NCI-H2196 (cell line): ENCODE measurements around the gene NR2E3.

Source experiments
- DNase-seq: peaks from one replicate; lab custom pipeline; 2025; ENCODE audit not compliant: unreplicated experiment; lab: John Stamatoyannopoulos, UW

NR2E3 gene

GRCh38 chr15:71810256-71811035, at the start of gene NR2E3:
NR2E3 (plus strand) TSS chr15:71810554; CDS start chr15:71810744, 190 bp downstream.
- DNase-seq: no peak

- DNase-seq: no peak
Observed at GRCh38 chr15:71760852-71761251, 49.5 kb upstream of the NR2E3 start.

GRCh38 chr15:71761649-71762048, 48.7 kb upstream of the NR2E3 start:
- DNase-seq: peak; percentile 5

GRCh38 chr15:71768184-71768583, 42.2 kb upstream of the NR2E3 start:
- DNase-seq: no peak

- DNase-seq: no peak
Observed at GRCh38 chr15:71773206-71773859, 37.0 kb upstream of the NR2E3 start.

- no peak for DNase-seq
Observed at GRCh38 chr15:71775856-71776255, 34.5 kb upstream of the NR2E3 start.

GRCh38 chr15:71776304-71776703, 34.0 kb upstream of the NR2E3 start:
- DNase-seq: no peak

GRCh38 chr15:71777216-71777943, 33.0 kb upstream of the NR2E3 start:
- no peak for DNase-seq

- DNase-seq: no peak
Observed at GRCh38 chr15:71779073-71779797, 31.1 kb upstream of the NR2E3 start.

GRCh38 chr15:71780115-71780976, 30.0 kb upstream of the NR2E3 start:
- no peak for DNase-seq

GRCh38 chr15:71781179-71781964, 29.0 kb upstream of the NR2E3 start:
- no peak for DNase-seq

- DNase-seq: no peak
Observed at GRCh38 chr15:71781965-71782265, 28.4 kb upstream of the NR2E3 start.

GRCh38 chr15:71782422-71783165, 27.8 kb upstream of the NR2E3 start:
- no peak for DNase-seq

- DNase-seq: no peak
Observed at GRCh38 chr15:71784719-71785118, 25.6 kb upstream of the NR2E3 start.

GRCh38 chr15:71785996-71786395, 24.4 kb upstream of the NR2E3 start:
- no peak for DNase-seq

- no peak for DNase-seq
Observed at GRCh38 chr15:71786673-71787072, 23.7 kb upstream of the NR2E3 start.

- DNase-seq: no peak
Observed at GRCh38 chr15:71788646-71789579, 21.4 kb upstream of the NR2E3 start.

- DNase-seq: no peak
Observed at GRCh38 chr15:71789616-71790015, 20.7 kb upstream of the NR2E3 start.
